Keratinocyte (primary cell): ENCODE data around the gene LRRC4C. TPM values are rescaled to one million over a fixed set of nuclear protein-coding genes. Genes with fewer than 3 reads are reported as not detected.

Source experiments
- DNase-seq: peaks from one replicate; pipeline ENCODE4 v3.0.0-alpha.2; 2011; ENCODE audit warnings: low read depth, missing footprints, low spot score
- FAIRE-seq: peaks from 2 replicates; lab custom pipeline; 2011; peaks lifted over from hg19 to GRCh38; lab: Jason Lieb, UNC
- H2AFZ ChIP-seq: 2 replicates; pipeline ENCODE4 v1.6.0; 2012; ENCODE audit warnings: low read length, control low read depth, inconsistent platforms; ENCODE audit not compliant: control insufficient read depth
- H3K27ac ChIP-seq: 2 replicates; pipeline ENCODE4 v1.5.1; 2011; ENCODE audit warnings: low read length; ENCODE audit not compliant: control insufficient read depth, insufficient read depth
- H3K27me3 ChIP-seq: 3 replicates; pipeline ENCODE4 v1.6.0; 2011; ENCODE audit warnings: low read length; ENCODE audit not compliant: control insufficient read depth, insufficient read depth; ENCODE audit errors: extremely low read depth
- H3K36me3 ChIP-seq, 2 experiments: 2 replicates in 1 of 2; 3 replicates in 1 of 2; pipeline ENCODE4 v1.5.1; 2011; ENCODE audit warnings: low read length in 2 of 2, mild to moderate bottlenecking in 1 of 2; ENCODE audit not compliant: control insufficient read depth in 2 of 2, insufficient read depth in 2 of 2; ENCODE audit errors: extremely low read depth in 1 of 2
- H3K4me1 ChIP-seq: 3 replicates; pipeline ENCODE4 v1.5.1; 2011; ENCODE audit warnings: low read length; ENCODE audit not compliant: control insufficient read depth, insufficient read depth; ENCODE audit errors: extremely low read depth
- H3K4me2 ChIP-seq: 3 replicates; pipeline ENCODE4 v1.6.0; 2011; ENCODE audit warnings: low read depth, low read length; ENCODE audit not compliant: control insufficient read depth, insufficient read depth; ENCODE audit errors: extremely low read depth
- H3K4me3 ChIP-seq, 3 experiments: fragments of 200-600 bp in 1 of 3; sonication (generic) in 1 of 3; 2 replicates in 2 of 3; 3 replicates in 1 of 3; pipeline ENCODE4 v1.5.1; 2011 to 2016; ENCODE audit warnings: low read length in 3 of 3, mild to moderate bottlenecking in 3 of 3, control low read depth in 2 of 3, inconsistent platforms in 1 of 3, low read depth in 1 of 3, mixed read lengths in 1 of 3, mixed run types in 1 of 3, moderate library complexity in 1 of 3; ENCODE audit not compliant: control insufficient read depth in 2 of 3, insufficient read depth in 2 of 3; ENCODE audit errors: extremely low read depth in 1 of 3
- H3K79me2 ChIP-seq: 2 replicates; pipeline ENCODE4 v1.6.0; 2012; ENCODE audit warnings: low read length; ENCODE audit not compliant: control insufficient read depth, insufficient read depth
- H3K9ac ChIP-seq: 3 replicates; pipeline ENCODE4 v1.6.0; 2011; ENCODE audit warnings: low read length; ENCODE audit not compliant: control insufficient read depth, insufficient read depth; ENCODE audit errors: extremely low read depth
- H3K9me1 ChIP-seq: 3 replicates; pipeline ENCODE4 v1.6.0; 2011; ENCODE audit warnings: low read length; ENCODE audit not compliant: control insufficient read depth, insufficient read depth; ENCODE audit errors: extremely low read depth
- H3K9me3 ChIP-seq: 2 replicates; pipeline ENCODE4 v1.5.1; 2012; ENCODE audit warnings: low read depth, low read length; ENCODE audit not compliant: control insufficient read depth
- H4K20me1 ChIP-seq: 3 replicates; pipeline ENCODE4 v1.6.0; 2011; ENCODE audit warnings: low read length; ENCODE audit not compliant: control insufficient read depth, insufficient read depth; ENCODE audit errors: extremely low read depth
- EZH2 ChIP-seq: IDR thresholded peaks from one replicate; pipeline ENCODE4 v1.6.1; 2012; ENCODE audit warnings: inconsistent platforms, mild to moderate bottlenecking, low read length, moderate library complexity
- dilution Hi-C: fragments of 300-500 bp; cut with MboI; formaldehyde crosslinking; loops from one replicate; pipeline ENCODE4 v1.7.0; 2020; ENCODE audit warnings: low sequenced_read_pairs; ENCODE audit not compliant: extremely low pct_ligation_motif_present
- polyA plus RNA-seq, 5 experiments: library from polyadenylated mRNA; depleted of rRNA in 3 of 5; stranded (reverse) in 3 of 5; stranded (forward) in 1 of 5; unstranded in 1 of 5; fragments of >200 nt; gene quantifications; 1 replicate in 1 of 5; 2 replicates in 3 of 5; 3 replicates in 1 of 5; pipeline versions ENCODE4 v1.2.1 to v1.2.3, GENCODE V29; 2011 to 2012; ENCODE audit warnings: missing spikeins in 2 of 5, low read depth in 1 of 5, low replicate concordance in 1 of 5
- TF ChIP-seq, protein P1 (sequence below), 3 experiments: IDR thresholded peaks in 1 of 3; conservative IDR thresholded peaks in 1 of 3; optimal IDR thresholded peaks in 1 of 3; 2 replicates in 2 of 3; 3 replicates in 1 of 3; pipeline versions ENCODE3 to v1.5.1; 2011; ENCODE audit warnings: low read length in 3 of 3, mild to moderate bottlenecking in 3 of 3, moderate library complexity in 2 of 3, control low read depth in 1 of 3, inconsistent platforms in 1 of 3; ENCODE audit not compliant: insufficient read depth in 2 of 3; ENCODE audit errors: extremely low read depth in 1 of 3

LRRC4C gene
- polyA plus RNA-seq, 1 donor (not counting 4 experiments of a cell fraction or from before 2014, with no cell fraction given), result not detected

DNA sequence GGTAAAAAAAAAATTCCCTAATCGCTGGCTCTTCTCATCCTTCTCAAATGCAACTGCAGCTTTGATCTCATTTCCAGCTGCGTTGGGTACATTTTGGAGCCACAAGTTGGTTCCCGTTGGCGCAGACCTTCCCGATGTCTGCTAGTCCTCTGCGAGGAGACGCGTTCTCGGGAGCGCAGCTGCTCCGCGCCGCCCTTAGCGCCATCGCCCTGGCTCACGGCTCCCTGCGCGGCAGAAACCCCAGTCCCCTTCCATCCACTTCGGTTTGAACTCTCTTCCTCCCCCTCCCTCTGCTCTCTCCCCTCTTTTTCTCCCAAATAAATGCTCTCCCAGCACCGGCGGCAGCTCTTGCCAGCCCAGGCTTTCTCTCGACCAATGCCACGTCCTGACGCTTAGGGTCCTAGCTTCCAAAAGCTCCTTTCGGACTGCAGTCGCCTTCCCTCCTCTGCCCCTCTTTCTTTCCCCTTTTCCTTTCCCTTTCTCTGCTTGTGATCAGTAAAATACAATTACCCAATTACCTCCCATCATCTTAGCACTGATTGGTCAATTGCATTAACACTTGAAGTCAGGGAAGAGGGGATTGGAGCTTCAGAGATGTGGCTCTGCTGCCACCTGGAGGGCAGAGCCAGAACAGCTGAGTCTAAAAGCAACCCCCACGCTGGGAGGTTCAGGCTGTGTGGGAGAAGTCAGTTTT, 1165.7 kb downstream of the LRRC4C start:
- TF ChIP-seq, protein P1, sequence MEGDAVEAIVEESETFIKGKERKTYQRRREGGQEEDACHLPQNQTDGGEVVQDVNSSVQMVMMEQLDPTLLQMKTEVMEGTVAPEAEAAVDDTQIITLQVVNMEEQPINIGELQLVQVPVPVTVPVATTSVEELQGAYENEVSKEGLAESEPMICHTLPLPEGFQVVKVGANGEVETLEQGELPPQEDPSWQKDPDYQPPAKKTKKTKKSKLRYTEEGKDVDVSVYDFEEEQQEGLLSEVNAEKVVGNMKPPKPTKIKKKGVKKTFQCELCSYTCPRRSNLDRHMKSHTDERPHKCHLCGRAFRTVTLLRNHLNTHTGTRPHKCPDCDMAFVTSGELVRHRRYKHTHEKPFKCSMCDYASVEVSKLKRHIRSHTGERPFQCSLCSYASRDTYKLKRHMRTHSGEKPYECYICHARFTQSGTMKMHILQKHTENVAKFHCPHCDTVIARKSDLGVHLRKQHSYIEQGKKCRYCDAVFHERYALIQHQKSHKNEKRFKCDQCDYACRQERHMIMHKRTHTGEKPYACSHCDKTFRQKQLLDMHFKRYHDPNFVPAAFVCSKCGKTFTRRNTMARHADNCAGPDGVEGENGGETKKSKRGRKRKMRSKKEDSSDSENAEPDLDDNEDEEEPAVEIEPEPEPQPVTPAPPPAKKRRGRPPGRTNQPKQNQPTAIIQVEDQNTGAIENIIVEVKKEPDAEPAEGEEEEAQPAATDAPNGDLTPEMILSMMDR (optimal IDR thresholded peaks at IDR 0.05 in 1 of 3, IDR thresholded peaks at IDR 0.05 in 1 of 3, conservative IDR thresholded peaks at IDR 0.05 in 1 of 3; ENCODE audit: extremely low read depth in 1 of 3, insufficient read depth in 2 of 3, low read length in 3 of 3), result peak; percentile 70 to 76 (median 75)
- no peak for TF ChIP-seq EZH2

DNA sequence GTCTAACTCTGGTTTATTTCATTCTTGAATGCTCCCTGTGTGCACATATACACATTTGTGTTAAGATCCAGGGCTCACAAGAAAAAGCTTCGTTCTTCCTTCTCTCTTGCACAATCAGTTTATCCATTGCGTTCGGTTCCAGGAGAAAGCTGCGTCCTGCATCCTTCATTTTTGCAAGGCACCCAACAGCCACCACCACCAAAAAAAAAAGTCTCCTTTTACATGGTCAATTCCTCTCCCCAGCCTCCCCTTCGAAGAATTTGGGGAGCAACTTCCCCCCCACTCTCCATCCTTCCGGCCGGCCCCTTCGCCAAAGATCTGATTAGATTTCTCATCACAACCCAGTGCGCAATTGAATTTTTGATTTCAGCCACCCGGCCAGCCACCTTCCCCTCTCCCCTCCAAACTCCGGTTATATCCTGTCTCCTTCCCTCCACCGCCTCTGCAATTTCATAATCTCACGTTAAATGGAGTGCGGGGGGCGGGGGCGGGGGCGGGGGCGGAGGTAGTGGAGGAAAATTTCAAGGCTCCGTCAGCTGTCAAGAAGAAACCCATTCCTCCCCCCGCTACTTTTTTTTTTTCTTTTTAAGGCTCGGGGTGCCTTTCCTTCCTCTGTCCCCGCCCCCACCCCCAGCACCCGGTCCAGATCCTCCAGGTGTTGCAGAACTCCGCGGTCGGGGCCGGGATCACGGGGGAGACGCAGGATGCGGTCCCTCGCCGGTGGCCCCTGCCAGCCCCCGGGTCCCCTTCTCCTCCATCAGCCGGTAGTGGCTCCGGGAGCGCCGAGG, 1166.5 kb downstream of the LRRC4C start:
- no peak for FAIRE-seq
- Histone ChIP-seq H3K27me3 (no peaks in the 10 kb centered on the region), H3K4me1 (peaks cover 2% of the 10 kb centered on the region), H2AFZ (no peak overlapping the region), H3K4me3 (peak overlapping the region in 1 of 3 experiments; percentile 41), H3K79me2 (no peaks in the 10 kb centered on the region), H3K4me2 (peak overlapping the region; percentile 65), H3K9ac (no peak overlapping the region), H4K20me1 (no peaks in the 10 kb centered on the region), H3K27ac (no peak overlapping the region), H3K9me1 (no peaks in the 10 kb centered on the region), H3K9me3 (no peaks in the 10 kb centered on the region), H3K36me3 (no peaks in the 10 kb centered on the region)
- no peak for DNase-seq
- TF ChIP-seq, protein P1 (optimal IDR thresholded peaks at IDR 0.05 in 1 of 3, IDR thresholded peaks at IDR 0.05 in 1 of 3, conservative IDR thresholded peaks at IDR 0.05 in 1 of 3; ENCODE audit: extremely low read depth in 1 of 3, insufficient read depth in 2 of 3, low read length in 3 of 3), result no peak
- no peak for TF ChIP-seq EZH2
- dilution Hi-C loops, result no loop called here

More for the DNA sequence above, 1165.7 kb downstream of the LRRC4C start:
- Histone ChIP-seq H2AFZ (peak overlapping the region; percentile 70), H4K20me1 (no peaks in the 10 kb centered on the region), H3K4me3 (peak overlapping the region; percentile 27 to 50 (median 41)), H3K27ac (no peak overlapping the region), H3K9ac (no peak overlapping the region), H3K4me2 (peak overlapping the region; percentile 65), H3K36me3 (no peaks in the 10 kb centered on the region), H3K27me3 (no peaks in the 10 kb centered on the region), H3K9me1 (no peaks in the 10 kb centered on the region), H3K4me1 (peaks cover 2% of the 10 kb centered on the region), H3K79me2 (no peaks in the 10 kb centered on the region), H3K9me3 (no peaks in the 10 kb centered on the region)
- peak; percentile 13 for FAIRE-seq
- dilution Hi-C loops, result no loop called here
- DNase-seq, result peak; percentile 1
